B cell (primary cell): ENCODE data around the gene TMEM141. TPM values are rescaled to one million over a fixed set of nuclear protein-coding genes. Genes with fewer than 3 reads are reported as not detected.

Experiments
- ATAC-seq: fragments of 200-7000 bp; cut with Tn5 transposase; one replicate; pipeline ENCODE4 v1.10.0; 2021; ENCODE audit warnings: low read depth, mild to moderate bottlenecking, moderate number of reproducible peaks, moderate library complexity
- CTCF ChIA-PET: fragments of 350-600 bp; sonication (Branson Sonifier 250); formaldehyde crosslinking; loops from one replicate; lab custom pipeline; 2021; ENCODE audit warnings: antibody characterized with exemption, inconsistent platforms; lab: Charles Lee
- POLR2A ChIA-PET: fragments of 350-600 bp; sonication (Branson Sonifier 250); formaldehyde crosslinking; loops from one replicate; lab custom pipeline; 2021; ENCODE audit warnings: antibody characterized with exemption; lab: Charles Lee
- DNase-seq: peaks from one replicate; pipeline ENCODE4 v3.0.0; 2013
- H2AFZ ChIP-seq: 2 replicates; pipeline ENCODE4 v1.6.1; 2012; ENCODE audit warnings: mild to moderate bottlenecking, low read depth, low read length; ENCODE audit not compliant: insufficient read depth, poor library complexity, severe bottlenecking
- H3K27ac ChIP-seq, 2 donors: 1 replicate in 1 of 2; 2 replicates in 1 of 2; pipeline ENCODE4 v1.5.1; 2012 to 2013; ENCODE audit warnings: low read length in 2 of 2, mild to moderate bottlenecking in 2 of 2, moderate library complexity in 1 of 2
- H3K27me3 ChIP-seq, 4 experiments: fragments of 200-600 bp in 1 of 4; sonication (generic) in 1 of 4; replicated peaks in 1 of 4; 1 replicate in 2 of 4; 2 replicates in 2 of 4; pipeline versions ENCODE4 v1.6.1 to v1.7.0; 2013 to 2016; ENCODE audit warnings: low read length in 3 of 4, mild to moderate bottlenecking in 2 of 4, mixed read lengths in 1 of 4, moderate library complexity in 1 of 4; ENCODE audit not compliant: insufficient read depth in 4 of 4, control insufficient read depth in 3 of 4; ENCODE audit errors: control extremely low read depth in 1 of 4
- H3K36me3 ChIP-seq, 2 experiments: replicated peaks in 1 of 2; 1 replicate in 1 of 2; 2 replicates in 1 of 2; pipeline versions ENCODE4 v1.6.1 to v1.7.1; 2013; ENCODE audit warnings: low read length in 1 of 2; ENCODE audit not compliant: insufficient read depth in 2 of 2, control insufficient read depth in 1 of 2; ENCODE audit errors: control extremely low read depth in 1 of 2, extremely low read depth in 1 of 2
- H3K4me1 ChIP-seq, 2 donors: fragments of 200-600 bp in 1 of 2; sonication (generic) in 1 of 2; 1 replicate in 1 of 2; 2 replicates in 1 of 2; pipeline versions ENCODE4 v1.5.1 to v1.6.1; 2013 to 2017; ENCODE audit warnings: low read length in 2 of 2; ENCODE audit not compliant: control insufficient read depth in 2 of 2, insufficient read depth in 2 of 2
- H3K4me2 ChIP-seq: replicated peaks from 2 replicates; pipeline ENCODE3; 2012; ENCODE audit warnings: mild to moderate bottlenecking, low read depth, low read length; ENCODE audit not compliant: poor library complexity, severe bottlenecking
- H3K4me3 ChIP-seq, 5 experiments: fragments of 200-600 bp in 1 of 5; sonication (generic) in 1 of 5; 1 replicate in 3 of 5; 2 replicates in 2 of 5; pipeline versions ENCODE4 v1.5.1 to v1.7.0; 2011 to 2016; ENCODE audit warnings: low read length in 4 of 5, mild to moderate bottlenecking in 4 of 5, low read depth in 2 of 5, control low read depth in 1 of 5, moderate library complexity in 1 of 5; ENCODE audit not compliant: insufficient read depth in 1 of 5; ENCODE audit errors: control extremely low read depth in 1 of 5, extremely low read depth in 1 of 5
- H3K79me2 ChIP-seq: fragments of 200-600 bp; sonication (generic); one replicate; pipeline ENCODE4 v1.6.0; 2016; ENCODE audit warnings: low read length; ENCODE audit not compliant: control insufficient read depth, insufficient read depth
- H3K9ac ChIP-seq: fragments of 200-600 bp; sonication (generic); 2 replicates; pipeline ENCODE4 v1.6.1; 2017; ENCODE audit warnings: mild to moderate bottlenecking, low read length, moderate library complexity
- H3K9me3 ChIP-seq, 3 donors: one replicate each; pipeline versions ENCODE4 v1.6.1 to v1.7.1; 2013; ENCODE audit warnings: low read length in 2 of 3; ENCODE audit not compliant: control insufficient read depth in 2 of 3, insufficient read depth in 1 of 3; ENCODE audit errors: control extremely low read depth in 1 of 3
- H4K20me1 ChIP-seq: 2 replicates; pipeline ENCODE4 v1.6.0; 2012; ENCODE audit warnings: mild to moderate bottlenecking, low read length; ENCODE audit not compliant: insufficient read depth, control insufficient read depth, poor library complexity, severe bottlenecking
- H3K27ac Mint-ChIP-seq: one replicate; pipeline ENCODE4 v1.8.0; 2021; ENCODE audit warnings: mixed read lengths
- H3K27me3 Mint-ChIP-seq: one replicate; pipeline ENCODE4 v1.8.0; 2021; ENCODE audit warnings: mixed read lengths
- H3K4me1 Mint-ChIP-seq: one replicate; pipeline ENCODE4 v1.8.0; 2021; ENCODE audit warnings: mixed read lengths
- H3K4me3 Mint-ChIP-seq: one replicate; pipeline ENCODE4 v1.8.0; 2021; ENCODE audit warnings: mixed read lengths
- H3K9me3 Mint-ChIP-seq: one replicate; pipeline ENCODE4 v1.8.0; 2022; ENCODE audit warnings: mixed read lengths; ENCODE audit not compliant: insufficient read depth
- EZH2 ChIP-seq: IDR thresholded peaks from 2 replicates; pipeline ENCODE4 v1.6.1; 2012; ENCODE audit warnings: borderline replicate concordance, low read depth, mild to moderate bottlenecking, moderate library complexity, low read length; ENCODE audit not compliant: insufficient read depth, poor library complexity, severe bottlenecking
- WGBS: methylation state at CpG from one replicate; pipeline ENCODE4 v1.1.5; 2013; ENCODE audit warnings: missing lambda C conversion rate; ENCODE audit not compliant: insufficient coverage; 5-methylcytosine and 5-hydroxymethylcytosine counted together
- intact Hi-C: fragments of 100-400 bp; cut with micrococcal nuclease; formaldehyde crosslinking; loops from one replicate; pipeline ENCODE4 v1.10.0; 2022
- polyA plus RNA-seq: library from polyadenylated mRNA; depleted of rRNA; stranded (reverse); fragments of >200 nt; gene quantifications from 2 replicates; pipeline ENCODE4 v1.2.3, GENCODE V29; 2012
- total RNA-seq, 2 donors: library from RNA; stranded (reverse); fragments of 120-200 nt in 1 of 2; gene quantifications; 1 replicate in 1 of 2; 2 replicates in 1 of 2; pipeline versions ENCODE4 v1.2.3 to v1.2.4, GENCODE V29; 2013 to 2022
- TF ChIP-seq, protein P1 (sequence below): fragments of 200-600 bp; IDR thresholded peaks from one replicate; pipeline ENCODE4 v1.8.0; 2022; ENCODE audit warnings: antibody characterized with exemption, mild to moderate bottlenecking

The TMEM141 gene
- total and polyA plus RNA-seq, 2 donors (not counting 1 experiment from before 2014, with no cell fraction given) = 35.7 to 60.8 TPM

DNA sequence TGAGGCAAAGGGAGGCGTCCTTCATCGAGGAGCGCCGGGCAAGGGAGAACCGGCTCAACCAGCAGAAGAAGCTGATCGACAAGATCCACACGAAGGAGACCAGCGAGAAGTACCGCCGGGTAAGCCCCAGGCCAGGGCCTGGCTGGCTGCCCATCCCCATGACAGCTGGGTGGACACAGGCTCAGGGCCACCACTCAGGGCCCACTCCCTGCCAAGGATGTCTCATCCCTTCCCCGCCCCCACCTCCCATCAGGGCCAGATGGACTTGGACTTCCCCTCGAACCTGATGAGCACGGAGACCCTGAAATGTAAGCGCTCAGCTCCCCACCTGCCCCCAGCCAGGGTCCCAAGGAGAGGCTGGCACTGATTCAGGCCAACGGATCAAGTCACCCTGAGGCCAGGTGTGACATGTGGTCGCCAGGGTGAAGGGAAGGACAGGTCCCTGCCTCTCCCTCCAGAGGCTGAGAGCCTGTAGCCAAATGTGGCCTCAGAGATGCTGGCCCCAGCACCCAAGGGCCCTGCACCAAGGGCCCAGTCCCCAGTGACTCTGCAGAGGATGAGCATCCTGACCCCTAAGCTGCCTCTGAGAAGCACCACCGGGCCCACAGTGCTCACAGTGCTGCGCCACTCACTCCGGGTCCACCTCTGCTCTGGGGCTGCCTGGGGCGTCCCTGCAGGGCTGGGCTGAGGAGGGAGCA, 13.5 kb downstream of the TMEM141 start:
- TF ChIP-seq, protein P1, sequence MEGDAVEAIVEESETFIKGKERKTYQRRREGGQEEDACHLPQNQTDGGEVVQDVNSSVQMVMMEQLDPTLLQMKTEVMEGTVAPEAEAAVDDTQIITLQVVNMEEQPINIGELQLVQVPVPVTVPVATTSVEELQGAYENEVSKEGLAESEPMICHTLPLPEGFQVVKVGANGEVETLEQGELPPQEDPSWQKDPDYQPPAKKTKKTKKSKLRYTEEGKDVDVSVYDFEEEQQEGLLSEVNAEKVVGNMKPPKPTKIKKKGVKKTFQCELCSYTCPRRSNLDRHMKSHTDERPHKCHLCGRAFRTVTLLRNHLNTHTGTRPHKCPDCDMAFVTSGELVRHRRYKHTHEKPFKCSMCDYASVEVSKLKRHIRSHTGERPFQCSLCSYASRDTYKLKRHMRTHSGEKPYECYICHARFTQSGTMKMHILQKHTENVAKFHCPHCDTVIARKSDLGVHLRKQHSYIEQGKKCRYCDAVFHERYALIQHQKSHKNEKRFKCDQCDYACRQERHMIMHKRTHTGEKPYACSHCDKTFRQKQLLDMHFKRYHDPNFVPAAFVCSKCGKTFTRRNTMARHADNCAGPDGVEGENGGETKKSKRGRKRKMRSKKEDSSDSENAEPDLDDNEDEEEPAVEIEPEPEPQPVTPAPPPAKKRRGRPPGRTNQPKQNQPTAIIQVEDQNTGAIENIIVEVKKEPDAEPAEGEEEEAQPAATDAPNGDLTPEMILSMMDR = no peak
- no peak for TF ChIP-seq EZH2
- Mint-ChIP-seq H3K27ac (no peak overlapping the region), H3K9me3 (no peaks in the 10 kb centered on the region), H3K27me3 (no peaks in the 10 kb centered on the region), H3K4me3 (no peak overlapping the region), H3K4me1 (peaks cover 40% of the 10 kb centered on the region)
- no peaks in the 10 kb centered on the region for H3K9me3 ChIP-seq
- DNase-seq (no peak), ATAC-seq (no peak)
- ChIA-PET CTCF (interaction anchor here (1.3 kb wide), 1 partner anchor 12 kb away, joined by 8 read pairs; no protein-coding TSS in a partner anchor), POLR2A (no interaction called here)
- peaks cover 21% of the 10 kb centered on the region for H3K79me2 ChIP-seq
- peaks cover 0 to 7% (median 2%) of the 10 kb centered on the region in 4 experiments for H3K27me3 ChIP-seq
- H3K27ac ChIP-seq = no peak overlapping the region
- intact Hi-C loops = no loop called here
- H3K4me3 ChIP-seq = no peak overlapping the region
- no peaks in the 10 kb centered on the region for H3K36me3 ChIP-seq
- peaks cover 16% of the 10 kb centered on the region for H4K20me1 ChIP-seq
- no peak overlapping the region for H3K4me2 ChIP-seq
- H3K4me1 ChIP-seq = peaks cover 29 to 40% of the 10 kb centered on the region in 2 donors
- no peak overlapping the region for H3K9ac ChIP-seq
- 97% methylated on average over 20 of the region's 20 CpGs for WGBS
- H2AFZ ChIP-seq = no peak overlapping the region

DNA sequence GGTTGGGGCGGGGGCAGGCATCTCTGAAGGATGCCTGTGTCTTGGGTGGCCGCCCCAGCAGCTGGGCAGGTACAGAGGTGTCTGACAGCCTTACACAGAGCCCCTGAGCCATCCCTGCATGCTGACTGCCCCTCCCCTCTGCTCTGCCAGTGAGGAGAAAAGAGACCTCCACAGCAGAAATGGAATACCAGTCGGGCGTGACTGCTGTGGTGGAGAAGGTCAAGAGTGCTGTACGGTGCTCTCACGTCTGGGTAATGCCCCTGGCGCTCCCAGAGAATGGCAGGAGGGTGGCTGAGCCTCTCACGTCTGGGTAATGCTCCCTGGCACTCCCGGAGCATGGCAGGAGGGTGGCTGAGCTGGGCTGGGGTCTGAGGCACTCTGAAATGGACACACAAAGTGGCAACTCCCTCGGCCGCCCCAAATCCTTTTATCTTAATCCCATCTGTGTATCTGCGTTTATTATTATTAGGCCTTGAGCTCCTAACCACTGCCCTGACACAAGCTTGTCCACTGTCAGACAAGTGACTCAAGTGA, 14.1 kb downstream of the TMEM141 start:
- Mint-ChIP-seq H3K27ac (peak overlapping the region; percentile 26), H3K4me1 (peaks cover 42% of the 10 kb centered on the region), H3K27me3 (no peaks in the 10 kb centered on the region), H3K9me3 (no peaks in the 10 kb centered on the region), H3K4me3 (peak overlapping the region; percentile 57)
- Histone ChIP-seq H3K4me3 (no peak overlapping the region), H3K27ac (no peak overlapping the region), H2AFZ (no peak overlapping the region), H3K9ac (no peak overlapping the region), H3K79me2 (peaks cover 28% of the 10 kb centered on the region), H3K27me3 (peaks cover 0 to 7% (median 2%) of the 10 kb centered on the region in 4 experiments), H3K9me3 (no peaks in the 10 kb centered on the region), H3K4me1 (peaks cover 27 to 35% of the 10 kb centered on the region in 2 donors), H4K20me1 (peaks cover 22% of the 10 kb centered on the region), H3K36me3 (peaks cover 0 to 2% of the 10 kb centered on the region in 2 experiments), H3K4me2 (no peak overlapping the region)
- no peak for DNase-seq
- 87% methylated on average over 12 of the region's 12 CpGs for whole genome bisulfite sequencing
- TF ChIP-seq, protein P1 = no peak
- no peak for TF ChIP-seq EZH2
- intact Hi-C loops = no loop called here
- ChIA-PET POLR2A (interaction anchor here (0.6 kb wide), 1 partner anchor 88 kb away, joined by 3 read pairs; no protein-coding TSS in a partner anchor), CTCF (interaction anchor here (1.1 to 3.3 kb wide), 6 partner anchors 12 to 224 kb away, joined by 3 to 15 read pairs (median 5); partner anchors contain the start of gene AJM1)
- ATAC-seq = no peak
